H1 (cell line): ENCODE data around the gene FAM193A. TPM values are rescaled to one million over a fixed set of nuclear protein-coding genes. Genes with fewer than 3 reads are reported as not detected.

Experiments used
- CTCF ChIA-PET: fragments of 300-600 bp; sonication (Branson Sonifier 250); formaldehyde crosslinking; loops from one replicate; lab custom pipeline; 2021; ENCODE audit not compliant: partially characterized antibody; lab: Charles Lee
- POLR2A ChIA-PET: fragments of 300-600 bp; sonication (Branson Sonifier 250); formaldehyde crosslinking; loops from one replicate; lab custom pipeline; 2021; ENCODE audit warnings: inconsistent platforms; ENCODE audit not compliant: partially characterized antibody; lab: Charles Lee
- DNase-seq, 2 experiments: peaks; one replicate each; pipeline versions ENCODE4 v3.0.0 to v3.0.0-alpha.2; 2010 to 2022; ENCODE audit warnings: low spot score in 2 of 2, low read depth in 1 of 2, mixed read lengths in 1 of 2
- FAIRE-seq: peaks from 2 replicates; lab custom pipeline; 2011; peaks lifted over from hg19 to GRCh38; lab: Jason Lieb, UNC
- H2AFZ ChIP-seq: 2 replicates; pipeline ENCODE4 v1.8.1; 2012; ENCODE audit warnings: low read length, inconsistent platforms
- H2AK5ac ChIP-seq: 2 replicates; pipeline ENCODE4 v1.6.1; 2013; ENCODE audit warnings: low read depth, low read length
- H2BK120ac ChIP-seq: replicated peaks from 2 replicates; pipeline ENCODE3; 2013; ENCODE audit warnings: low read depth, low read length, inconsistent platforms
- H2BK12ac ChIP-seq: 2 replicates; pipeline ENCODE4 v1.6.1; 2013; ENCODE audit warnings: low read depth, low read length
- H2BK15ac ChIP-seq: 2 replicates; pipeline ENCODE4 v1.6.1; 2013; ENCODE audit warnings: low read length
- H2BK20ac ChIP-seq: 2 replicates; pipeline ENCODE4 v1.6.1; 2013; ENCODE audit warnings: low read length
- H2BK5ac ChIP-seq: 2 replicates; pipeline ENCODE4 v1.6.1; 2013; ENCODE audit warnings: low read depth, low read length
- H3K14ac ChIP-seq: 2 replicates; pipeline ENCODE4 v1.6.1; 2013; ENCODE audit warnings: inconsistent platforms; ENCODE audit not compliant: insufficient read length
- H3K18ac ChIP-seq: 2 replicates; pipeline ENCODE4 v1.6.1; 2013; ENCODE audit warnings: low read length; ENCODE audit errors: extremely low read depth
- H3K23ac ChIP-seq: 2 replicates; pipeline ENCODE4 v1.6.1; 2013; ENCODE audit warnings: inconsistent platforms; ENCODE audit not compliant: insufficient read length
- H3K23me2 ChIP-seq: 2 replicates; pipeline ENCODE4 v1.6.1; 2013; ENCODE audit warnings: low read depth, low read length
- H3K27ac ChIP-seq: 2 replicates; pipeline ENCODE4 v1.6.1; 2011; ENCODE audit warnings: low read depth, low read length, inconsistent platforms
- H3K27me3 ChIP-seq, 4 experiments: replicated peaks in 1 of 4; 1 replicate in 1 of 4; 2 replicates in 3 of 4; pipeline versions ENCODE4 v1.6.1 to v1.8.1; 2011 to 2013; ENCODE audit warnings: low read length in 3 of 4, mild to moderate bottlenecking in 3 of 4, inconsistent platforms in 2 of 4, mixed read lengths in 2 of 4, moderate library complexity in 1 of 4; ENCODE audit not compliant: control insufficient read depth in 3 of 4, insufficient read depth in 3 of 4; ENCODE audit errors: extremely low read depth in 1 of 4
- H3K36me3 ChIP-seq, 4 experiments: 2 replicates each; pipeline versions ENCODE4 v1.6.1 to v1.8.1; 2011 to 2013; ENCODE audit warnings: mild to moderate bottlenecking in 4 of 4, low read length in 3 of 4, moderate library complexity in 2 of 4, control low read depth in 1 of 4, inconsistent platforms in 1 of 4; ENCODE audit not compliant: insufficient read depth in 4 of 4, control insufficient read depth in 2 of 4
- H3K4ac ChIP-seq: replicated peaks from 2 replicates; pipeline ENCODE3; 2013; ENCODE audit warnings: low read length, low read depth, mixed read lengths, inconsistent platforms; ENCODE audit not compliant: insufficient read length
- H3K4me1 ChIP-seq, 4 experiments: replicated peaks in 1 of 4; 1 replicate in 1 of 4; 2 replicates in 3 of 4; pipeline versions ENCODE4 v1.6.1 to v1.8.1; 2011 to 2013; ENCODE audit warnings: low read length in 3 of 4, inconsistent platforms in 2 of 4, mixed read lengths in 1 of 4; ENCODE audit not compliant: insufficient read depth in 4 of 4, control insufficient read depth in 3 of 4
- H3K4me2 ChIP-seq, 2 experiments: 2 replicates each; pipeline versions ENCODE4 v1.6.1 to v1.8.1; 2011 to 2013; ENCODE audit warnings: low read depth in 2 of 2, low read length in 2 of 2, control low read depth in 1 of 2, inconsistent platforms in 1 of 2, mild to moderate bottlenecking in 1 of 2; ENCODE audit not compliant: insufficient read depth in 1 of 2
- H3K4me3 ChIP-seq, 4 experiments: fragments of 200-600, 300-600 bp in 1 of 4; sonication (generic), shearing (Covaris generic), sonication (Bioruptor Twin) in 1 of 4; 2 replicates each; pipeline versions ENCODE4 v1.5.1 to v1.8.1; 2011 to 2016; ENCODE audit warnings: low read length in 4 of 4, low read depth in 3 of 4, control low read depth in 2 of 4, inconsistent platforms in 2 of 4, mild to moderate bottlenecking in 2 of 4, mixed read lengths in 1 of 4, moderate library complexity in 1 of 4; ENCODE audit not compliant: insufficient read depth in 2 of 4; ENCODE audit errors: extremely low read depth in 1 of 4
- H3K56ac ChIP-seq: replicated peaks from 2 replicates; pipeline ENCODE3; 2013; ENCODE audit warnings: low read depth, mild to moderate bottlenecking, mixed read lengths, low read length, inconsistent platforms; ENCODE audit not compliant: insufficient read length
- H3K79me1 ChIP-seq: 2 replicates; pipeline ENCODE4 v1.6.1; 2013; ENCODE audit warnings: low read depth, low read length, control low read depth
- H3K79me2 ChIP-seq, 2 experiments: 2 replicates each; pipeline versions ENCODE4 v1.6.1 to v1.8.1; 2012 to 2013; ENCODE audit warnings: low read length in 2 of 2, mild to moderate bottlenecking in 2 of 2, inconsistent platforms in 1 of 2; ENCODE audit not compliant: insufficient read depth in 2 of 2, control insufficient read depth in 1 of 2
- H3K9ac ChIP-seq, 4 experiments: replicated peaks in 1 of 4; 1 replicate in 1 of 4; 2 replicates in 3 of 4; pipeline versions ENCODE4 v1.6.1 to v1.8.1; 2011 to 2013; ENCODE audit warnings: low read depth in 3 of 4, low read length in 3 of 4, control low read depth in 2 of 4, mild to moderate bottlenecking in 2 of 4, moderate library complexity in 2 of 4, inconsistent platforms in 1 of 4; ENCODE audit errors: extremely low read depth in 1 of 4
- H3K9me3 ChIP-seq, 2 experiments: 2 replicates each; pipeline versions ENCODE4 v1.6.1 to v1.8.1; 2012 to 2013; ENCODE audit warnings: mild to moderate bottlenecking in 2 of 2, moderate library complexity in 2 of 2, control low read depth in 1 of 2, inconsistent platforms in 1 of 2, low read depth in 1 of 2, low read length in 1 of 2, mixed read lengths in 1 of 2; ENCODE audit not compliant: insufficient read depth in 2 of 2
- H4K20me1 ChIP-seq, 2 experiments: replicated peaks in 1 of 2; 2 replicates each; pipeline versions ENCODE3 to v1.8.1; 2011 to 2013; ENCODE audit warnings: inconsistent platforms in 2 of 2, low read length in 2 of 2, mild to moderate bottlenecking in 1 of 2; ENCODE audit not compliant: insufficient read depth in 2 of 2, control insufficient read depth in 1 of 2
- H4K5ac ChIP-seq: 2 replicates; pipeline ENCODE4 v1.6.1; 2013; ENCODE audit warnings: low read length, low read depth, mixed read lengths, inconsistent platforms; ENCODE audit not compliant: insufficient read length
- H4K8ac ChIP-seq: 2 replicates; pipeline ENCODE4 v1.8.0; 2013; ENCODE audit warnings: mild to moderate bottlenecking, moderate library complexity, low read length, inconsistent platforms; ENCODE audit not compliant: insufficient read depth; ENCODE audit errors: extremely low read depth
- H4K91ac ChIP-seq: replicated peaks from 2 replicates; pipeline ENCODE3; 2013; ENCODE audit warnings: low read length, mixed read lengths, inconsistent platforms; ENCODE audit not compliant: insufficient read length
- BACH1 ChIP-seq: IDR thresholded peaks from 2 replicates; pipeline ENCODE4 v1.6.1; 2012; ENCODE audit warnings: low read length, improper control_type of control experiment
- BCL11A ChIP-seq, 2 experiments: IDR thresholded peaks; one replicate each; pipeline ENCODE4 v1.6.1; 2011; ENCODE audit warnings: low read depth in 2 of 2, low read length in 2 of 2, mild to moderate bottlenecking in 2 of 2
- CBX5 ChIP-seq: fragments of 300-800, 300-1000 bp; sonication (generic); IDR thresholded peaks from 2 replicates; pipeline ENCODE4 v1.7.1; 2016; ENCODE audit warnings: antibody characterized with exemption, low read length, low read depth
- CTCF ChIP-seq, 3 experiments: IDR thresholded peaks; 1 replicate in 2 of 3; 2 replicates in 1 of 3; pipeline versions ENCODE4 v1.5.1 to v1.6.1; 2011; ENCODE audit warnings: low read length in 3 of 3, mild to moderate bottlenecking in 3 of 3, inconsistent platforms in 2 of 3, low read depth in 1 of 3, moderate library complexity in 1 of 3; ENCODE audit not compliant: insufficient read depth in 1 of 3; ENCODE audit errors: control extremely low read depth in 1 of 3
- E2F6 ChIP-seq: IDR thresholded peaks from 2 replicates; pipeline ENCODE4 v1.6.1; 2012; ENCODE audit warnings: inconsistent platforms
- EP300 ChIP-seq, 2 experiments: IDR thresholded peaks; 1 replicate in 1 of 2; 2 replicates in 1 of 2; pipeline ENCODE4 v1.6.1; 2011 to 2012; ENCODE audit warnings: low read depth in 2 of 2, low read length in 2 of 2, mild to moderate bottlenecking in 2 of 2, borderline replicate concordance in 1 of 2, inconsistent platforms in 1 of 2, moderate library complexity in 1 of 2
- HDAC2 ChIP-seq, 2 experiments: fragments of 300-600 bp in 1 of 2; sonication (generic) in 1 of 2; IDR thresholded peaks; 2 replicates each; pipeline ENCODE4 v1.6.1; 2011 to 2012; ENCODE audit warnings: low read depth in 2 of 2, low read length in 2 of 2, mild to moderate bottlenecking in 2 of 2, moderate library complexity in 2 of 2, borderline replicate concordance in 1 of 2, inconsistent platforms in 1 of 2
- SUZ12 ChIP-seq: fragments of 200-600 bp; sonication (generic); IDR thresholded peaks from 2 replicates; pipeline ENCODE4 v1.6.1; 2012; ENCODE audit warnings: mild to moderate bottlenecking, inconsistent platforms, low read length, moderate library complexity, mixed read lengths
- WGBS, 2 experiments: shearing (Covaris generic) in 1 of 2; methylation state at CpG; one replicate each; pipeline versions ENCODE4 v1.1.6 to v1.1.7; 2013 to 2015; ENCODE audit warnings: low lambda C conversion rate in 2 of 2, mixed read lengths in 2 of 2, inconsistent platforms in 1 of 2, low coverage in 1 of 2, missing lambda C conversion rate in 1 of 2; ENCODE audit not compliant: insufficient replicate concordance in 2 of 2, insufficient coverage in 1 of 2, insufficient read length in 1 of 2; ENCODE audit errors: extremely low coverage in 1 of 2, missing lambda C conversion rate in 1 of 2; 5-methylcytosine and 5-hydroxymethylcytosine counted together
- polyA plus RNA-seq, 7 experiments: library from polyadenylated mRNA; depleted of rRNA in 3 of 7; stranded (reverse) in 5 of 7; unstranded in 2 of 7; fragments of >200 nt in 5 of 7; fragments of 200-250 nt in 2 of 7; gene quantifications; 1 replicate in 5 of 7; 2 replicates in 1 of 7; 4 replicates in 1 of 7; pipeline versions ENCODE4 v1.2.1 to v1.2.3, GENCODE V29; 2011 to 2013; ENCODE audit warnings: missing spikeins in 2 of 7, mixed read lengths in 2 of 7
- total RNA-seq: library from RNA; stranded (reverse); fragmentation: NEBNext Ultra II Directional; extraction: Animal tissue kit (Norgen Biotek cat#: 25700); gene quantifications from 2 replicates; pipeline ENCODE4 v1.2.1, GENCODE V29; 2021

Gene FAM193A
- total and polyA plus RNA-seq, 2 of the 8 experiments (the other 6 are each of a cell fraction or from before 2014, with no cell fraction given) = 8.7 to 26.2 TPM

GRCh38 chr4:2763511-2763967 lies 227.1 kb downstream of the FAM193A start:
- H3K4me2 ChIP-seq = peak overlapping the region; percentile 35 to 74; a peak in 3 of 4 replicates
- POLR2A ChIA-PET = interaction anchor here (1.0 to 6.7 kb wide), 10 partner anchors 15 to 180 kb away, joined by 3 to 29 read pairs (median 4); no protein-coding TSS in a partner anchor
- CTCF ChIA-PET = interaction anchor here (0.6 to 2.5 kb wide), 29 partner anchors 10 to 200 kb away, joined by 3 to 10 read pairs (median 3); partner anchors contain the start of genes GRK4 and NOP14
- no peak for TF ChIP-seq BCL11A (IDR thresholded peaks at IDR 0.05; ENCODE audit: low read depth in 2 of 2, low read length in 2 of 2)
- TF ChIP-seq SUZ12 = no peak
- TF ChIP-seq BACH1 = no peak
- no peak for TF ChIP-seq CBX5
- no peak for TF ChIP-seq HDAC2 (IDR thresholded peaks at IDR 0.05; ENCODE audit: borderline replicate concordance in 1 of 2, low read depth in 2 of 2, low read length in 2 of 2)
- TF ChIP-seq EP300 (IDR thresholded peaks at IDR 0.05; ENCODE audit: borderline replicate concordance in 1 of 2, low read depth in 2 of 2, low read length in 2 of 2) = no peak
- no peak for TF ChIP-seq CTCF (IDR thresholded peaks at IDR 0.05; ENCODE audit: control extremely low read depth in 1 of 3, insufficient read depth in 1 of 3, low read depth in 1 of 3, low read length in 3 of 3)
- TF ChIP-seq E2F6 = no peak

More at GRCh38 chr4:2763511-2763967, 227.1 kb downstream of the FAM193A start:
- H2AK5ac ChIP-seq = no peak overlapping the region
- H3K4me1 ChIP-seq = peaks cover 0 to under 1% (median under 1%) of the 10 kb centered on the region in 4 experiments; a peak in 3 of 7 replicates
- no peak overlapping the region; a peak in 1 of 7 replicates for H3K9ac ChIP-seq
- peak overlapping the region; percentile 75; the same call in 1 of the 2 replicates for H2BK12ac ChIP-seq
- no peak for DNase-seq
- H3K23ac ChIP-seq = no peak overlapping the region
- H3K23me2 ChIP-seq = no peaks in the 10 kb centered on the region; the same call in 1 of the 2 replicates
- 0 out of 2 replicates have a peak overlapping the region, but pooled peaks have one; percentile 36 for H2AFZ ChIP-seq
- H2BK120ac ChIP-seq = no peak overlapping the region
- H2BK5ac ChIP-seq = no peak overlapping the region
- H3K79me1 ChIP-seq = no peaks in the 10 kb centered on the region
- H3K9me3 ChIP-seq = no peaks in the 10 kb centered on the region
- H3K4me3 ChIP-seq = peak overlapping the region; percentile 25 to 61 (median 39)
- peak overlapping the region; percentile 88 for H4K91ac ChIP-seq
- no peaks in the 10 kb centered on the region for H3K79me2 ChIP-seq
- FAIRE-seq = no peak
- peaks cover 0 to 2% (median under 1%) of the 10 kb centered on the region in 4 experiments; a peak in 1 of 7 replicates for H3K27me3 ChIP-seq
- peak overlapping the region; percentile 54; the same call in 1 of the 2 replicates for H4K8ac ChIP-seq
- H3K4ac ChIP-seq = no peak overlapping the region
- peak overlapping the region; percentile 60 for H3K18ac ChIP-seq
- WGBS, 2 experiments = 61% methylated on average over 22 of the region's 23 CpGs; no CpG with 5 or more reads in 1 of the 2 experiments
- no peaks in the 10 kb centered on the region for H3K36me3 ChIP-seq
- H2BK15ac ChIP-seq = 0 out of 2 replicates have a peak overlapping the region, but pooled peaks have one; percentile 46
- H4K5ac ChIP-seq = peak overlapping the region; percentile 68
- H3K56ac ChIP-seq = no peak overlapping the region
- no peaks in the 10 kb centered on the region for H4K20me1 ChIP-seq
- no peak overlapping the region for H3K27ac ChIP-seq
- no peak overlapping the region for H3K14ac ChIP-seq
- 0 out of 2 replicates have a peak overlapping the region, but pooled peaks have one; percentile 61 for H2BK20ac ChIP-seq
